Measurements from ENCODE around the gene C1RL. TPM values are rescaled to one million over a fixed set of nuclear protein-coding genes. Genes with fewer than 3 reads are reported as not detected.
A peak's percentile ranks its signal among the peaks of the same experiment; 100 is the strongest.

C1RL gene
- total RNA-seq, 2 donors from 2014 or later: 18.7 to 34.7 TPM

DNA sequence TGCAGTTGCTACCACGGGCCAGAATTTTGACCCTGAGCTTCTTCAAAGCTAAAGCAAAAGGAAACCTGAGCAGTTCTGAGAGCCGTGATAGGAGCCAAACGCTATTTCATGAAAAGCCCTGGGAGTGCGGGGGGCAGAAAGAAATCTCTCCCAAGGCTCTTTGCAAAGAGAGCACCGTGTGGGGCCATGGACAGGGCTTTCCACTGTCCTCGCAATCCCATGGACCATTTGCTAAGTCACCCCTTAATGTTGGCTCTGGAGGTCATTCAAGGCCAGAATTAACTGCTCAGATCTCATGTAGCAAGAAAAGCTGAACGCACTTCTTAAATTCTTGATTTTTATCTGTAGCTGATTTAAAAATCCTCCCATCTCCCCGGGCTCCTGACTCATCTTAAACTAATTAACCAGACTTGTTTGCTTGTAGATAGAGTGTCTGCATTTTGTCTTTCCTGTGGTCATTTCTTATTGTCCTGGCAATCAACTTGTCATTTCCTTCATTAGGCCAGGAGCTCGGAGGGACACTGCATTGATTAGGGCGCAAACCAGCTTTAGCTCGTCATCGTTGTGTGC, 46.0 kb upstream of the C1RL start:
- Histone ChIP-seq H3K4me3 (no peak overlapping the region), H3K27ac (no peak overlapping the region), H3K9me3 (no peaks in the 10 kb centered on the region), H3K36me3 (peaks cover 3% of the 10 kb centered on the region), H3K27me3 (no peaks in the 10 kb centered on the region), H3K4me1 (no peaks in the 10 kb centered on the region)
- no peak for DNase-seq (ENCODE audit: low spot score)
- TF ChIP-seq CTCF (IDR thresholded peaks at IDR 0.05): no peak

DNA sequence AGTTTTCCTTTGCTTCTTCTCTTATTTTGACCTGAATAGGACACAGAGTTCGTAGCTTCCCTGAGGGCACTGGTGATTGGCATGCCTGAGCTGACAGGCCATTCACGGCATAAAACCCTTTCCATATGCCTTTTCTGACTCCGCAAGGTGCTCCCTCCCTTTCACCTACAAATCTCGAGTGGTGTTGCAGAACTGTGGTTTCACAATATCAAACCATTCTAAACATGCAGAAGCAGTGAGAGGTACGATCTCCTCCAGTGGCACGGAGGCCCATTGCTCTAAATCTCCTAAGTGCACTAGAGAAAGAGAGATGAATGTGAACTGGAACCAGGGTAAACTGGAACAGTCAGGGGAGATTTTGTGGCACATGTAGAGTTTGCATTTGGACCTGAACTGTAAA, 45.0 kb upstream of the C1RL start:
- no peak for DNase-seq (ENCODE audit: low spot score)
- Histone ChIP-seq H3K36me3 (peaks cover 13% of the 10 kb centered on the region), H3K4me3 (no peak overlapping the region), H3K27ac (no peak overlapping the region), H3K27me3 (no peaks in the 10 kb centered on the region), H3K9me3 (no peaks in the 10 kb centered on the region), H3K4me1 (no peaks in the 10 kb centered on the region)
- no peak for TF ChIP-seq CTCF (IDR thresholded peaks at IDR 0.05)

GRCh38 chr12:7152818-7153217, 43.8 kb upstream of the C1RL start:
- no peak for DNase-seq (ENCODE audit: low spot score)
- no peak for TF ChIP-seq CTCF (IDR thresholded peaks at IDR 0.05)
- no peak overlapping the region for H3K4me3 ChIP-seq

GRCh38 chr12:7151532-7151931, 42.5 kb upstream of the C1RL start:
- no peak for TF ChIP-seq CTCF (IDR thresholded peaks at IDR 0.05)
- H3K9me3 ChIP-seq: no peaks in the 10 kb centered on the region
- DNase-seq (ENCODE audit: low spot score): peak; percentile 58
- H3K27ac ChIP-seq: no peak overlapping the region
- peaks cover 15% of the 10 kb centered on the region for H3K36me3 ChIP-seq
- no peak overlapping the region for H3K4me3 ChIP-seq
- H3K27me3 ChIP-seq: no peaks in the 10 kb centered on the region
- no peaks in the 10 kb centered on the region for H3K4me1 ChIP-seq

More at GRCh38 chr12:7152818-7153217, 43.8 kb upstream of the C1RL start:
- H3K27ac ChIP-seq: no peak overlapping the region
- H3K4me1 ChIP-seq: no peaks in the 10 kb centered on the region
- no peaks in the 10 kb centered on the region for H3K27me3 ChIP-seq
- H3K36me3 ChIP-seq: peaks cover 15% of the 10 kb centered on the region
- no peaks in the 10 kb centered on the region for H3K9me3 ChIP-seq

DNA sequence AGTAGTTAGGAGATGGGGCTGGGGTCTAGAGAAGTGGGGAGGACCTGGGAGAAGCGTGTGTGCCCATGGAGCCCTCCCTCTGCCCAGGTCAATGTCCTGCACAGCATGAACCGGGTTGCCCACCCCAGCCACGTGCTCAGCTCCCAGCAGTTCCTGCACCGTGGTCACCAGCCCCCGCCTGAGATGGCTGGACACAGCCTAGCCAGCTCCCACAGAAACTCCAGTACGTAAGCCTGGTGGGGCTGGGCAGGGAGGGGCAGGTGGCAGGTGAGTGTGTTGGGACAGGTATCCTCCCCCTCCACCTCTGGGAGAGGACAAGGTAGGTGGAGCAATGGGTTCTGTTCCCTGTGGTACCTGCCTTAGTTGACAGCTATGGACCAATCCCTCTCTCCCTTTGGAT, 41.8 kb upstream of the C1RL start:
- DNase-seq (ENCODE audit: low spot score): peak; percentile 32
- Histone ChIP-seq H3K4me1 (no peaks in the 10 kb centered on the region), H3K9me3 (no peaks in the 10 kb centered on the region), H3K27me3 (no peaks in the 10 kb centered on the region), H3K4me3 (no peak overlapping the region), H3K36me3 (peaks cover 15% of the 10 kb centered on the region), H3K27ac (no peak overlapping the region)
- TF ChIP-seq CTCF (IDR thresholded peaks at IDR 0.05): no peak

DNA sequence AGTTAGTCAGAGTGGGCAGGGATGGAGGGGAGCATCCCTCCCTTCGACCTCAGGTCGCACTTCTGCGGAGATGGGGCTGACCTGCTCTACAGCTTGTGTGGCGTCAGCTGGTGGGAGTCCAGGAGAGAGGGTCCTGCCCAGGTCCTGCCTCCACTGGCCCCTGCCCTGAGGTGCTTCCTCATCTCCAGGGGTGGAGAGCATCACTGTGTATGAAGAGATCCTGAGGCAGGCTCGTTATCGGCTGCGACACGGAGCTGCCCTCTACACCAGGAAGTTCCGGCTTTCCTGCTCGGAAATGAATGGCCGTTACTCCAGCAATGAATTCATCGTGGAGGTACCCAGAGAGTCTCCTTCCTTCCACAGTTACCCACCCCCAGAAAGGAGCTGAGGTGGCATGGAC, 41.3 kb upstream of the C1RL start:
- no peak overlapping the region for H3K4me3 ChIP-seq
- H3K36me3 ChIP-seq: peaks cover 15% of the 10 kb centered on the region
- TF ChIP-seq CTCF (IDR thresholded peaks at IDR 0.05): no peak
- no peak for DNase-seq (ENCODE audit: low spot score)
- no peak overlapping the region for H3K27ac ChIP-seq
- no peaks in the 10 kb centered on the region for H3K9me3 ChIP-seq
- H3K4me1 ChIP-seq: no peaks in the 10 kb centered on the region
- no peaks in the 10 kb centered on the region for H3K27me3 ChIP-seq

All from right atrium auricular region (tissue), 2 donors.